A673 (cell line): ENCODE measurements around the gene UTP15. TPM values are rescaled to one million over a fixed set of nuclear protein-coding genes. Genes with fewer than 3 reads are reported as not detected.
A peak's percentile ranks its signal among the peaks of the same experiment; 100 is the strongest.

Source experiments
- BruUV-seq: library from RNA; stranded (reverse); fragments of 400-500 nt; replicated peaks from 2 replicates; lab custom pipeline; 2021; lab: Mats Ljungman, UMichigan
- CTCF ChIA-PET: fragments of 300-600 bp; sonication (Branson Sonifier 250); formaldehyde crosslinking; loops from one replicate; lab custom pipeline; 2022; ENCODE audit warnings: antibody characterized with exemption; lab: Charles Lee
- POLR2A ChIA-PET: fragments of 300-600 bp; sonication (Branson Sonifier 250); formaldehyde crosslinking; loops from one replicate; lab custom pipeline; 2022; ENCODE audit warnings: antibody characterized with exemption; ENCODE audit not compliant: low non-redundant PET; lab: Charles Lee
- DNase-seq: peaks from one replicate; pipeline ENCODE4 v3.0.0-alpha.2; 2015; ENCODE audit warnings: low spot score
- H3K27ac ChIP-seq: fragments of 200-600 bp; sonication (generic); 2 replicates; pipeline ENCODE4 v1.5.1; 2016; ENCODE audit warnings: mixed run types, low read depth, mild to moderate bottlenecking, mixed read lengths, antibody characterized with exemption, low read length; ENCODE audit not compliant: poor library complexity, severe bottlenecking
- H3K27me3 ChIP-seq: fragments of 200-600 bp; sonication (generic); replicated peaks from 2 replicates; pipeline ENCODE4 v1.6.1; 2017; ENCODE audit warnings: mixed run types, low read depth, mild to moderate bottlenecking, mixed read lengths, antibody characterized with exemption, low read length; ENCODE audit not compliant: insufficient read depth, poor library complexity
- H3K36me3 ChIP-seq: fragments of 200-600 bp; sonication (generic); 2 replicates; pipeline ENCODE4 v1.6.1; 2016; ENCODE audit warnings: mixed run types, mild to moderate bottlenecking, mixed read lengths, antibody characterized with exemption, low read length; ENCODE audit not compliant: insufficient read depth, poor library complexity, severe bottlenecking
- H3K4me1 ChIP-seq: fragments of 200-600 bp; sonication (generic); 2 replicates; pipeline ENCODE4 v1.6.1; 2017; ENCODE audit warnings: mixed run types, mild to moderate bottlenecking, mixed read lengths, antibody characterized with exemption, low read length; ENCODE audit not compliant: insufficient read depth, poor library complexity, severe bottlenecking
- H3K4me3 ChIP-seq: fragments of 200-600 bp; sonication (generic); 2 replicates; pipeline ENCODE4 v1.5.1; 2016; ENCODE audit warnings: low read depth, mixed run types, mild to moderate bottlenecking, mixed read lengths, low read length; ENCODE audit not compliant: poor library complexity, severe bottlenecking
- H3K9me3 ChIP-seq: fragments of 200-600 bp; sonication (generic); 2 replicates; pipeline ENCODE4 v1.6.1; 2016; ENCODE audit warnings: mixed run types, low read depth, mild to moderate bottlenecking, mixed read lengths, antibody characterized with exemption, low read length; ENCODE audit not compliant: poor library complexity, severe bottlenecking
- CTCF ChIP-seq: fragments of 300-800, 200-600 bp; sonication (generic); conservative IDR thresholded peaks from 2 replicates; pipeline ENCODE4 v1.5.1; 2017; ENCODE audit warnings: low read depth, mild to moderate bottlenecking, antibody characterized with exemption, low read length, moderate library complexity, mixed read lengths
- EZH2 ChIP-seq: fragments of 200-600 bp; sonication (generic); IDR thresholded peaks from 2 replicates; pipeline ENCODE4 v1.6.1; 2017; ENCODE audit warnings: borderline replicate concordance, low read depth, mild to moderate bottlenecking, mixed read lengths, antibody characterized with exemption, low read length; ENCODE audit not compliant: poor library complexity, severe bottlenecking
- intact Hi-C: fragments of 100-400 bp; cut with micrococcal nuclease; formaldehyde crosslinking; loops from one replicate; pipeline ENCODE4 v1.10.0; 2022; ENCODE audit not compliant: unreplicated experiment
- total RNA-seq: library from RNA; stranded (reverse); gene quantifications from 2 replicates; pipeline ENCODE4 v1.2.3, GENCODE V29; 2021

The UTP15 gene
- total RNA-seq, 1 experiment from 2014 or later = 35.4 TPM

- DNase-seq = peak; percentile 9
- no peaks in the 10 kb centered on the region for H3K9me3 ChIP-seq
- CTCF ChIA-PET = interaction anchor here (0.7 kb wide), 1 partner anchor 9 kb away, joined by 3 read pairs; no protein-coding TSS in a partner anchor
- peaks cover 39% of the 10 kb centered on the region for H3K27me3 ChIP-seq
- no peak overlapping the region for H3K27ac ChIP-seq
- H3K36me3 ChIP-seq = no peaks in the 10 kb centered on the region
- BruUV-seq = no TSS peak
- TF ChIP-seq CTCF (no peak), EZH2 (no peak)
- H3K4me3 ChIP-seq = peak overlapping the region; percentile 55
- POLR2A ChIA-PET = interaction anchor here (0.7 kb wide), 1 partner anchor 330 kb away, joined by 6 read pairs; no protein-coding TSS in a partner anchor
- intact Hi-C loops = no loop called here
- H3K4me1 ChIP-seq = no peaks in the 10 kb centered on the region
These were observed 59.9 kb downstream of the UTP15 start for GRCh38 chr5:73625372-73625943.

GRCh38 chr5:73625944-73626811 is 60.6 kb downstream of the UTP15 start, which contains the start of gene ARHGEF28:
TSS of gene ARHGEF28 (plus strand) at chr5:73626196. CDS start at chr5:73684852, 58,656 bp downstream.
- POLR2A ChIA-PET = interaction anchor here (0.7 kb wide), 1 partner anchor 329 kb away, joined by 6 read pairs; no protein-coding TSS in a partner anchor

More at GRCh38 chr5:73625944-73626811, 60.6 kb downstream of the UTP15 start, which contains the start of gene ARHGEF28:
- Histone ChIP-seq H3K36me3 (no peaks in the 10 kb centered on the region), H3K27me3 (peaks cover 39% of the 10 kb centered on the region), H3K4me1 (no peaks in the 10 kb centered on the region), H3K9me3 (no peaks in the 10 kb centered on the region), H3K4me3 (peak within 1 kb of the TSS; percentile 55), H3K27ac (no peak within 1 kb of the TSS)
- BruUV-seq = no TSS peak
- CTCF ChIA-PET = no interaction called here
- intact Hi-C loops = no loop called here
- peak; percentile 10 for TF ChIP-seq EZH2
- TF ChIP-seq CTCF = no peak
- peak; percentile 50 for DNase-seq
